GM21381 (cell line): ENCODE data around the gene UBTD1.
"Not testable (repeated sequence)": the region's sequence is repeated elsewhere in the genome, so short reads cannot be mapped to it uniquely, and the experiment has no call there.

Source experiments
- ATAC-seq: cut with Tn5 transposase; IDR thresholded peaks from one replicate; pipeline ENCODE4 v1.9.1; 2021; ENCODE audit warnings: mild to moderate bottlenecking, moderate library complexity; ENCODE audit not compliant: unreplicated experiment

UBTD1 gene

DNA sequence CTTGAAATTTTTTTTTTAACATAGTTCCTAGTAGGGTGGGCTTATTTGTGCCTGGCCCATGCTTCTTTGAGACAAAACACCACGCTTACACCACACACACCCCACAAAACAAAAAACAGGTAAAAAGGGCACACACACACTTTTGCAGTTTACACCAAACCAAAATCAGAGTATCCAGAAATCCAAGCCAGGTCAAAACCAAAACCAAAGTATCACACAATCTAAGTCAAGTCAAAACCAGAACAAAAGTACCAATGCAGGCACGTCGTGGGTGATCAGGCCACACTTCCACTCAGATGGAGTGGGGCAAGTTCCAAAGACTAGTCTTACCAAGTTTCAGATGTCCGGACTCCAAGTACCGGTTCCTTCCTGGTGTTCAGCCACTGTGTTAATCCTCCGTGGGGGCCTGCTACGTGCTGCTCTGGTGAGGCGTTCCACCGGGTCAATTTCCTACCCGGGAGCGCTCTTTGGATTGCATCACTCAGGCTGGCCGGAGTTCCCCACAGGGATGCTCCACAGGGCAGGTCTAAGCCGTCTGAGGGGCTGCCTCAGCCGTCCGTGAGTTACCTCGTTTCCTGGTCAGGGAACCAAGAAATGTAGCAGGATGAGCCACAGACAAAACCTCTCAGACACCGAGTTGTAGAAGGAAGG, 62.1 kb downstream of the UBTD1 start:
- ATAC-seq = not testable (repeated sequence)

DNA sequence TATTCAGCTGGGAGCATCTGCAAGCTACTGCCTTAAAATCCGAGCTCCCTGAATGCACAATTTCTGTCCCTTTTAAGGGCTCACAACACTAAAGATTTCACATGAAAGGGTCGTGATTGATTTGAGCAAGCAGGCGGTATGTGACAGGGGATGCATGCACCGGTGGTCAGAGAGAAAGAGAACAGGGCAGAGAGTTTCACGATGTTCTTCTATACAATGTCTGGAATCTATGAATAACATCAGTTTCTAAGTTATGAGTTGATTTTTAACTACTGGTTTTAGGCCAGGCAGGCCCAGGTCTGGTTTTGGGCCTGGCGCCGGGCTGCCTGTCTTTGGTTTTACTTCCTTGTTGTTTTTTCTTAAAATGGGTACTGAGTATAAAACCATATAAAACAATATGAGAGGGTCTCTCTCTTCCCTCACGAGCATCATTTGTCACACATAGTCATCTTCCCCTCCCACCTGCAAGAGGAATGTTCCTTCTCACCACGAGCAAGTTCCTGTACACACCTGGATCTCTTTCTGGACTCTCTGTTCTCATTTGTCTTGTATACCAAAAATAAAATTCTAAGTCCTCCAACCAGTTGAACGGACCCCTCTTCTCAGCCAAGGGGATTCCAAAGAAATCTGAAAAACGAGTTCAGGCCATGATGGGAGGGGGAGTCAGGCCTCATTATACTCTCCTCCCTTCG, 62.8 kb downstream of the UBTD1 start:
- not testable (repeated sequence) for ATAC-seq

DNA sequence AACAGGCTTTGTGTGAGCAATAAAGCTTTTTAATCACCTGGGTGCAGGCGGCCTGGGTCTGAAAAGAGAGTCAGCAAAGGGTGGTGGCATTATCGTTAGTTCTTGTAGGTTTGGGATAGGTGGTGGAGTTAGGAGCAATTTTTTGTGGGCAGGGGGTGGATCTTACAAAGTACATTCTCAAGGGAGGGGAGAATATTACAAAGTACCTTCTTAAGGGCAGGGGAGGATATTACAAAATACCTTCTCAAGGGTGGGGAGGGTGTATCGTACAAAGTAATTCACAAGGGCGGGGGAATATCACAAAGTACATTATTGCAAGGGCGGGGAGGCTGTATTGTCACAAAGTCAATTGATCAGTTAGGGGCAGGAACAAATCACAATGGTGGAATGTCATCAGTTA, 63.6 kb downstream of the UBTD1 start:
- not testable (repeated sequence) for ATAC-seq

GRCh38 chr10:97563337-97563736, 64.6 kb downstream of the UBTD1 start:
- no peak for ATAC-seq

- no peak for ATAC-seq
Measured at GRCh38 chr10:97564776-97565175, 66.1 kb downstream of the UBTD1 start.

DNA sequence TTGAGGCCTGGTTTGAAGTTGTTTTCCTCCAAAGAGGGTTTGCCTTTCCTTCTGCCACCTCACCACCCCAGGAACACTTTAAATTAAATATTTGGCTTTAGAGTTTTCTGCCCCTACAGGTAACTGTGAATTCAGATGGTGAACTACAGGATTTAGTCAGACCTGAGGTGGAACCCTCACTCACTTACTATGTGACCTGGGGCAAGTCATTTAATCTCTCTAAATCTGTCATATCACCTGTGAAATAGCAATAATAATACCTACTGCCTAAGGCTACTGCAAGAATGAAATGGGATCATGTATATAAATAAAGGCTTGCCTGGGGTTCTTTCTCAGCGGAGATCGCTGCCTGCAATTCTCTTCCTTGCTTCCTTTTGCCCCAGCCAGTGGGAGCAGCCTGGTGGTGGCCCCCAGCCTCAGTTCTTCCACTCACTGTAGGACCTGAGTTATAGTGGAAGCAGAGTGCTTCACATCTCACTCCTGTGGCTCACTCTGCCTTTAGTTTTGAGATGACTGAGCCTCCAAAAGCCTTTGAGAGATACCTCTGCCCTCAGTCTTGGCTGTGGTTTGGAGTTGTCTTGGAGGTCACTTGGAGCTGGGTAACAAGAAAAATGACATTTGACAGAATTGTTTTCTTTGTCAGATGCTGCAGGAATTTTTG, 67.7 kb downstream of the UBTD1 start:
- no peak for ATAC-seq

DNA sequence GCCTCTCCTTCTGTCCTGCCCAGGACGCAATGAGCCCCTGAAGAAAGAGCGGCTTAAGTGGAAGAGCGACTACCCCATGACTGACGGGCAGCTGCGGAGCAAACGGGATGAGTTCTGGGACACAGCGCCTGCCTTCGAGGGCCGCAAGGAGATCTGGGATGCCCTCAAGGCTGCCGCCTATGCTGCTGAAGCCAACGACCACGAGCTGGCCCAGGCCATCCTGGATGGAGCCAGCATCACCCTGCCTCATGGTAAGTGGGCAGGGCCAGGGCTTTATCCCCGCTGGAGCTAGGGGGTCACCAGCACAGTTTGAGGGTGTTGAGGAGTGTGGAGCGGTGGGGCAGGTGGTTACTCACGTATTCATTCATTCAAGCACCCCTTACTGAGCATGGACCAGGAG, 69.2 kb downstream of the UBTD1 start:
- no peak for ATAC-seq

DNA sequence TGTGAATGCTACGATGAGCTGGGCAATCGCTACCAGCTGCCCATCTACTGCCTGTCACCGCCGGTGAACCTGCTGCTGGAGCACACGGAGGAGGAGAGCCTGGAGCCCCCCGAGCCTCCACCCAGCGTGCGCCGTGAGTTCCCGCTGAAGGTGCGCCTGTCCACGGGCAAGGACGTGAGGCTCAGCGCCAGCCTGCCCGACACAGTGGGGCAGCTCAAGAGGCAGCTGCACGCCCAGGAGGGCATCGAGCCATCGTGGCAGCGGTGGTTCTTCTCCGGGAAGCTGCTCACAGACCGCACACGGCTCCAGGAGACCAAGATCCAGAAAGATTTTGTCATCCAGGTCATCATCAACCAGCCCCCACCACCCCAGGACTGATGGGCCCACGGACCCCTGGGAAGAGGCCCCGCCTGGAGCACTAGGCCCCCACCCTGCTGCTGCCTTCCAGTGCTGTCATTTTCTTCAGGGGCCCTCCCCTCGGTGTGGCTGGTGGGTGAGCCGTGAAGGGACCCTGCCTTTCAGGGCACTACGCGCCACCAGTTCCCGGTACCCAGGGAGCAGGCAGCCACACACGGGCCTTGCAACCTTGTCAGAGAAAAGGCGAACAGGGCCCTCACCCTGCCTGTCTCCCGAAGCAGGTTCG, 71.5 kb downstream of the UBTD1 start:
- ATAC-seq = no peak

DNA sequence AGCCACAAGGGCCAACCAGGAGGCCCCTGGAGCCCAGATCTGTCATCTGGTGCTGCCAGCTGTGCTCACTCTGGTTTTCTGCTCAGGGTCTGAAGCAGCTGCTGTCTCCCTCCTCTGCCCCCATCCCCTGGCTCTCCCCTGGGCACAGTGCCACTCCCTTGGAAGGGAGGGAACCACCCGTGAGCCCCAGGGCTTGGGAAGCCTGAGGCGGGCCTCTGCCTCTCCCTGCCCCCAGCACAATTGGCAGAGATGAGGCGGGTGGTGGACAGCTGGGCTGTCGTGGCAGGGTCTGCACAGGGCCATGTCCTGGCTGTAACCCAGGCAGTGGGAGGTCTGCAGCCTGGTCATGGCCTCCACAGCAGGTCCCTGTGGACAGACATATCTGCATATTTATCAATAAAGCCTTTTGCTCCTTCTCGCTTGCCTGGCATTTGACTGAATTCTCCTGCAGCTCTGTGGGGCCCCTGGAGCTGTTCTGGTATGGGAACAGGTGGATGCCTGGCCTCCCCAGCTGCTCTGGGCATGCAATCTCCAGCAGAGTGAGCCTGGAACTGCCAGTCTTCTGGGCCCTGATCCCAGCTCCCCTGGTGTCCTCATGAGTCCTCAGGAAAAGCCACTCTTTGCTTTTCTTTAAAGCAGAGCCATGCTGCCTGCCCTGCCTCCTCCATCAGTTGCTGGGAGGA, 72.2 kb downstream of the UBTD1 start:
- ATAC-seq = no peak

DNA sequence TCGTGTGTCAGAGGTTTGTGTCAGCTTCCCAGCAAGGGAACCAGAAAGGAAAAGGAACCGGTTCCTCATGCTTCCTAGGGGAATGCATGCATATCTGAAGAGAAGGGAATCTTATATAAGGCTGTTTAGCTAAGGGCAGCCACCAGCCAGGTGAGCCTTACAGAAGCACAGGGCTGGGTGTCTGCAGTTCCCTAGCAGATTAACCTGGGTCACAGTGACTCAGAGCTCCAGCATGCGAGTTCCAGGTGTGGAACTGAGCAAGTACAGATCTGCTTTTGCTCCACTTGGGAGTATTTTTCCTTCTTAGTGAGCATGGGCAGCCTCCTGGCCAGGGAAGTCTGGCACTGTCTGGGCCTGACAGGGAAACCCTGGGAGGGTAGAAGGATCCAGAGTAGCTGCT, 72.9 kb downstream of the UBTD1 start:
- no peak for ATAC-seq

- no peak for ATAC-seq
Measured at GRCh38 chr10:97572214-97572989, 73.7 kb downstream of the UBTD1 start, which contains the start of gene ANKRD2. Gene ANKRD2, plus strand, starts transcription at chr10:97572779. Its CDS starts 10 bp downstream, at chr10:97572789.

- ATAC-seq = no peak
Measured at GRCh38 chr10:97573021-97573420, 74.3 kb downstream of the UBTD1 start.

DNA sequence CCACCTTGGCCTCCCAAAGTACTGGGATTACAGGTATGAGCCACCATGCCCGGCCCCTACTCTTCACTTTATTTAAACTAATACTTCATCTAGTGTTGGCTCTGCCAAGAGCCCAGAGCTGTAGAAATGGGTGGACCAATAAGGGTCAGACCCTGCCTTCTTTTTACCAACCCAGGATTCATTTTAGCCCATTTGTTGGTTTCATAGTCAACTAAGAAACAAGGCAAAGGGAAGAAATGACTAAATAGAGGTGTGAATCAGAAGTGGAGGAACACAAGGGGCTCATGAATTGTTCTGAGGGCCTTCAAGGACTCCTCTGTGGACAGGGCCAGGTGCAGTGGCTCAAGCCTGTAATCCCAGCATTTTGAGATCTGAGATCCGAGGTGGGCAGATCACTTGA, 74.9 kb downstream of the UBTD1 start:
- ATAC-seq = no peak

GRCh38 chr10:97574374-97575126, 75.8 kb downstream of the UBTD1 start:
- ATAC-seq = no peak

- ATAC-seq = no peak
Measured at GRCh38 chr10:97575127-97575668, 76.5 kb downstream of the UBTD1 start.

DNA sequence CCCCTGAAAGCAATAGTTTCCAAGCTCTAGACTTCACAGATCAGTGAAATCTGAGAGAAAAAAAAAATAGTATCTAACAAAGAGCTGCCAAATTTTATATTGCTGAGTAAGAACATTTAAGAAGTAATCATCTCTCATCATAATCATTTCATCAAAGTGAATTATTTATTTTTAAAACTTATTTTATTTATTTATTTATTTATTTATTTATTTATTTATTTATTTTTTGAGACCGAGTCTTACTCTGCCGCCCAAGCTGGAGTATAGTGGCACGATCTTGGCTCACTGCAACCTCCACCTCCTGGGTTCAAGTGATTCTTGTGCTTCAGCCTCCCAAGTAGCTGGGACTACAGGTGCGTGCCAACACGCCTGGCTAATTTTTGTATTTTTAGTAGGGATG, 77.8 kb downstream of the UBTD1 start:
- not testable (repeated sequence) for ATAC-seq

DNA sequence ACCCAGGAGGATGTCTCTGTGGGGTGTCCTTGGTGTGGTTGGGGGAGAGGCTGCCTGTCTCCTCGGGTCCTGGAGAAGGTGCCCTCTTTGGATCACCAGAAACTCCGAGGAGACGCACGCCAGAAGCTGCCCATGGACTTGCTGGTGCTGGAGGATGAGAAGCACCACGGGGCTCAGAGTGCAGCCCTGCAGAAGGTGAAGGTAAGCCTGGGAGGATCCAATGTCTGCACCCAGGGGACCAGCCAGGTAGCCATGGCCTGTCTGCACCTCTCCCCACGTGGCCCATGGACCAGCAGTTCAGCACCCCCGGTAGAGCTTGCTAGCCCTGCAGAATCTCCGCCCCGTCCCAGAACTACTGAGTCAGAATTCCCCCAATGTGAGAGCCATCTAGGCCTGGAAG, 79.0 kb downstream of the UBTD1 start:
- no peak for ATAC-seq

DNA sequence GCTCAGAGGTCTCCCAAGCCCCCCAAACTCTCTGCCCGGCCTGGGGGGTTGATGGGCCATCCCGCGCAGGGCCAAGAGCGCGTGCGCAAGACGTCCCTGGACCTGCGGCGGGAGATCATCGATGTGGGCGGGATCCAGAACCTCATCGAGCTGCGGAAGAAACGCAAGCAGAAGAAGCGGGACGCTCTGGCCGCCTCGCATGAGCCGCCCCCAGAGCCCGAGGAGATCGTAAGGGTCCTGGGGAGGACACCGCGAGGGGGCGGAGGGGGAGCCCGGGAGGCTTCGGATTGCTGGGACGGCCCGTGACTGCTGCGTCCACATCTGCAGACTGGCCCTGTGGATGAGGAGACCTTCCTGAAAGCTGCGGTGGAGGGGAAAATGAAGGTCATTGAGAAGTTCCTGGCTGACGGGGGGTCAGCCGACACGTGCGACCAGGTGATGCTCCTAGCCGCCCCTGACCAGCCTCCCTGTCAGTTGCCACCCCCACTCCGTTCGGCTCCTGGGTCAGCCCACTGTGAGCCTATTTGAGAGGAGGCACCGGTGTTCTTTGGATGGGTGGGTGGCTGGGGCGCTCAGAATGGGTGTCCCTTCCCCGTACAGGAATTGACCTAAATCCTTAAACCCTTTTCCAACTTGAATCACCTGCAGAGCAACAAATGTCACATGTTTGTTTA, 79.6 kb downstream of the UBTD1 start:
- no peak for ATAC-seq
